Measurements from ENCODE around the gene TNFRSF19.

DNA sequence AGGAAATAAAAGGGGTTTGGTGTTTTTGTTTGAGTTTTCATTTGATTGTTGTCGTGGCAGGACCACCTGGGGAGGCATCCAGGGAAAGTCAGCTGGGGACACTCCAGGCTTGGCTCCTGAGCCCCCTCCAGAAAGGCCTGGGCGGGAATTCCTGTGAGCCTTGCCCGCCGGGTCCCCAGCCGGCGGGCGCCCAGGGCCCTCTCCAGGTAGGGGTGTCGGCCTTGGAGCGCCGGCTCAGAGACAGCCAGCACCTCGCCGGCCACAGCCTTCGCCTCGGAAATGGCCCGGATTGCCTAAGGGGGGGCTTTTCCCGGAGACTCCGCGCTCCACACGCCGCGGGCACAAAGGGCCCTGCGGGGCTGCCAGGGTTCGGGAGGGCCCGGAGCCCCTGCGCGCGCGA lies 125.0 kb downstream of the TNFRSF19 start:
- TF ChIP-seq, protein P1, sequence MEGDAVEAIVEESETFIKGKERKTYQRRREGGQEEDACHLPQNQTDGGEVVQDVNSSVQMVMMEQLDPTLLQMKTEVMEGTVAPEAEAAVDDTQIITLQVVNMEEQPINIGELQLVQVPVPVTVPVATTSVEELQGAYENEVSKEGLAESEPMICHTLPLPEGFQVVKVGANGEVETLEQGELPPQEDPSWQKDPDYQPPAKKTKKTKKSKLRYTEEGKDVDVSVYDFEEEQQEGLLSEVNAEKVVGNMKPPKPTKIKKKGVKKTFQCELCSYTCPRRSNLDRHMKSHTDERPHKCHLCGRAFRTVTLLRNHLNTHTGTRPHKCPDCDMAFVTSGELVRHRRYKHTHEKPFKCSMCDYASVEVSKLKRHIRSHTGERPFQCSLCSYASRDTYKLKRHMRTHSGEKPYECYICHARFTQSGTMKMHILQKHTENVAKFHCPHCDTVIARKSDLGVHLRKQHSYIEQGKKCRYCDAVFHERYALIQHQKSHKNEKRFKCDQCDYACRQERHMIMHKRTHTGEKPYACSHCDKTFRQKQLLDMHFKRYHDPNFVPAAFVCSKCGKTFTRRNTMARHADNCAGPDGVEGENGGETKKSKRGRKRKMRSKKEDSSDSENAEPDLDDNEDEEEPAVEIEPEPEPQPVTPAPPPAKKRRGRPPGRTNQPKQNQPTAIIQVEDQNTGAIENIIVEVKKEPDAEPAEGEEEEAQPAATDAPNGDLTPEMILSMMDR (IDR thresholded peaks at IDR 0.05): no peak
- no peak for TF ChIP-seq POLR2A (IDR thresholded peaks at IDR 0.05)
- no peak for TF ChIP-seq POLR2AphosphoS5 (IDR thresholded peaks at IDR 0.05)
